Measurements from ENCODE around the gene MSI2.

- TF ChIP-seq EZH2 (IDR thresholded peaks at IDR 0.05) (no peak), POLR2AphosphoS5 (IDR thresholded peaks at IDR 0.05; ENCODE audit: borderline replicate concordance, low read depth, low read length) (no peak)
Measured at GRCh38 chr17:57589151-57590034, 333.1 kb downstream of the MSI2 start.

Measured in SK-N-MC (cell line).